ENCODE data around the gene IL17RD.

The IL17RD gene

GRCh38 chr3:57164657-57165573 is at the start of gene IL17RD:
Gene IL17RD, minus strand, starts transcription at chr3:57165353. Its CDS starts 67 bp downstream, at chr3:57165286.
- DNase-seq = peak; percentile 11 to 70

- no peak for DNase-seq
Measured at GRCh38 chr3:57206423-57206822, 41.3 kb upstream of the IL17RD start.

GRCh38 chr3:57199895-57200297 is 34.7 kb upstream of the IL17RD start, which contains the start of gene HESX1:
Gene HESX1, minus strand, starts transcription at chr3:57199978. Its CDS starts 60 bp downstream, at chr3:57199918.
- no peak for DNase-seq

GRCh38 chr3:57194641-57195040 is 29.5 kb upstream of the IL17RD start:
- no peak for DNase-seq

- no peak for DNase-seq
Measured at GRCh38 chr3:57192028-57192427, 26.9 kb upstream of the IL17RD start.

GRCh38 chr3:57184526-57184925 is 19.4 kb upstream of the IL17RD start:
- DNase-seq = no peak

GRCh38 chr3:57179580-57180410 is 14.6 kb upstream of the IL17RD start:
- no peak for DNase-seq

GRCh38 chr3:57176045-57176444 is 10.9 kb upstream of the IL17RD start:
- DNase-seq = no peak

GRCh38 chr3:57173687-57174086 is 8.5 kb upstream of the IL17RD start:
- DNase-seq = no peak

- DNase-seq = no peak
Measured at GRCh38 chr3:57170946-57171345, 5.8 kb upstream of the IL17RD start.

GRCh38 chr3:57169872-57170623 is 4.9 kb upstream of the IL17RD start:
- peak; percentile 47 to 66 for DNase-seq

GRCh38 chr3:57169108-57169507 is 4.0 kb upstream of the IL17RD start:
- no peak for DNase-seq

GRCh38 chr3:57168151-57168550 is 3.0 kb upstream of the IL17RD start:
- no peak for DNase-seq

- no peak for DNase-seq
Measured at GRCh38 chr3:57166660-57167059, 1.5 kb upstream of the IL17RD start.

GRCh38 chr3:57165641-57166040 is 488 bp upstream of the IL17RD start:
- DNase-seq = no peak

GRCh38 chr3:57164217-57164656 is 916 bp downstream of the IL17RD start:
- no peak for DNase-seq

- no peak for DNase-seq
Measured at GRCh38 chr3:57163751-57164150, 1.4 kb downstream of the IL17RD start.

- no peak for DNase-seq
Measured at GRCh38 chr3:57161915-57162314, 3.2 kb downstream of the IL17RD start.

- peak in 1 of 2 experiments; percentile 25 for DNase-seq
Measured at GRCh38 chr3:57160765-57161538, 4.2 kb downstream of the IL17RD start.

GRCh38 chr3:57160076-57160764 is 4.9 kb downstream of the IL17RD start:
- DNase-seq = no peak

Data from NCI-H446 (cell line).